Gastrocnemius medialis (tissue), 4 donors: ENCODE measurements around the gene CD79A. TPM values are rescaled to one million over a fixed set of nuclear protein-coding genes. Genes with fewer than 3 reads are reported as not detected.

Experiments
- ATAC-seq, 2 donors: fragments of 150-250 bp; one replicate each; pipeline ENCODE4 v1.9.1; 2016
- DNase-seq, 2 donors: peaks; one replicate each; pipeline ENCODE4 v3.0.0-alpha.2; 2019
- H3K27ac ChIP-seq, 4 donors: fragments of 200-600 bp; sonication (generic); 1 replicate in 1 of 4; 2 replicates in 3 of 4; pipeline ENCODE4 v1.5.1; 2016 to 2018; ENCODE audit warnings: mild to moderate bottlenecking in 2 of 4, moderate library complexity in 1 of 4
- H3K27me3 ChIP-seq, 3 donors: fragments of 200-600 bp; sonication (generic) in 2 of 3; 1 replicate in 1 of 3; 2 replicates in 2 of 3; pipeline versions ENCODE4 v1.5.1 to v1.6.0; 2016 to 2019; ENCODE audit warnings: mild to moderate bottlenecking in 1 of 3, moderate library complexity in 1 of 3
- H3K36me3 ChIP-seq, 2 donors: fragments of 200-600 bp; sonication (generic) in 1 of 2; one replicate each; pipeline ENCODE4 v1.5.1; 2017 to 2018
- H3K4me1 ChIP-seq, 2 donors: fragments of 200-600 bp; sonication (generic) in 1 of 2; one replicate each; pipeline ENCODE4 v1.5.1; 2016 to 2017; ENCODE audit warnings: mild to moderate bottlenecking in 2 of 2
- H3K4me3 ChIP-seq, 4 donors: fragments of 200-600 bp; sonication (generic) in 3 of 4; 1 replicate in 1 of 4; 2 replicates in 3 of 4; pipeline ENCODE4 v1.5.1; 2016 to 2019; ENCODE audit warnings: mild to moderate bottlenecking in 2 of 4
- H3K9me3 ChIP-seq, 3 donors: fragments of 200-600 bp; sonication (generic) in 2 of 3; 1 replicate in 1 of 3; 2 replicates in 2 of 3; pipeline ENCODE4 v1.5.1; 2016 to 2019
- CTCF ChIP-seq, 5 experiments: fragments of 450-650 bp in 3 of 5; fragments of 200-600 bp in 2 of 5; sonication (generic) in 2 of 5; IDR thresholded peaks in 4 of 5; conservative IDR thresholded peaks in 1 of 5; 1 replicate in 4 of 5; 2 replicates in 1 of 5; pipeline ENCODE4 v1.5.1; 2016 to 2019; ENCODE audit warnings: antibody characterized with exemption in 5 of 5, mild to moderate bottlenecking in 3 of 5, moderate library complexity in 3 of 5
- POLR2A ChIP-seq, 2 donors: fragments of 450-650 bp; IDR thresholded peaks; one replicate each; pipeline ENCODE4 v1.6.1; 2017; ENCODE audit warnings: antibody characterized with exemption in 2 of 2, mild to moderate bottlenecking in 2 of 2, moderate library complexity in 2 of 2
- in situ Hi-C, 4 donors: fragments of 200-750 bp; cut with MboI; loops; one replicate each; pipeline versions ENCODE4 v1.15.0 to v1.8.0; 2017; ENCODE audit warnings: low sequenced_read_pairs in 4 of 4
- intact Hi-C: fragments of 100-400 bp; cut with DNase I; formaldehyde crosslinking; loops from one replicate; pipeline ENCODE4 v1.15.1; 2023; ENCODE audit warnings: low total_unique reads
- total RNA-seq, 4 donors: library from RNA; depleted of rRNA; stranded (reverse); fragments of >200 nt; gene quantifications; one replicate each; pipeline versions ENCODE4 v1.1.0 to v1.2.3, GENCODE V29; 2016

Gene CD79A
- total RNA-seq, 4 donors from 2014 or later = 0.20 TPM; not detected in 3

DNA sequence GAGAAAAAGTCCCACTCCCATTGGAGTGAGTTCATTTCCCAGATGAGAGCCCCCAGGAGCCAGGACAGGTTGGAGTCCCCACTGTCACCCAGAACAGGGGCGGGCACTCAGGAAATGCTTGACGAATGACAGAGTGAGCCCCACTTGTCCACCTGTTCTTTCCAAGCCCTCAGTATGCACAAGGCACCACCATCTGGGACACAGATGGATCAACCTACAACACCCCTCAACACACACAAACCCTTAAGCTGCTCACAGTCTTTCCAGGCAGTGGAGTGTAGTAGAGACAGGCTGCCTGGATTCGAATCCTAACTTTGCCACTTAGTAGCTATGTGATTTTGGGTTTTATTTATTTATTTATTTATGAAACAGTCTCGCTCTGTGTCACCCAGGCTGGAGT lies 13.9 kb downstream of the CD79A start:
- in situ Hi-C loops = no loop called here

DNA sequence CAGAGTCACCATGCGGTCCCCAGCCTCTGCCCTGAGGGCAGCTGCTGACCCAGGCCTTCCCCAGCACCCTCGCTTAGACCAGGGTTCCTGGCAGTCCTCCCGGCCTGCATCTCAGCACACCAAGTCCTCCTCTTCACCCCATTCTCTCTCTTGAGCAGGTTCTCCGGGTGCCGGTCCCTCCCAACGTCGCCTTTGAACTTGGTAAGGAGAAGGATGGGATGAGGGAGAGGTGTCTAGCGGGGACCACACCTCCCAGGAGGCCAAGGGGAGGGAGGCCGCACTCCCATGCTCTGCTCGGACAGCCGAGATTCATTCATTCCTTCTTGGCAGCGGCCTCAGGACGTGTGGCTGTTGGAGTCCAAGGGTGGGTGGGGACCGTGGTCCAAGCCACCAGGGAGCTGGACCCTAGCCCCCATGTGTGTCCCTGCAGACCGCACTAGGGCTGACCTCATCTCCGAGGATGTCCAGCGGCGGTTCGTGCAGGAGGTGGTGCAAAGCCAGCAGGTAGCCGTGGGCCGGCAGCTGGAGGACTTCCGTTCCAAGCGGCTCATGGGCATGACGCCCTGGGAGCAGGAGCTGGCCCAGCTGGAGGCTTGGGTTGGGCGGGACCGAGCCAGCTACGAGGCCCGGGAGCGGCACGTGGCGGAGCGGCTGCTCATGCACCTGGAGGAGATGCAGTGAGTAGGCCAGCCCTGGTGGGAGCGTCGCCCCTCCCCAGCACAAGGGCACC lies 15.3 kb downstream of the CD79A start:
- DNase-seq (no peak), ATAC-seq (no peak)
- no peak overlapping the region for H3K4me3 ChIP-seq
- H3K9me3 ChIP-seq = no peaks in the 10 kb centered on the region
- intact Hi-C loops (no loop called here), in situ Hi-C loops (no loop called here)
- no peak overlapping the region for H3K27ac ChIP-seq
- no peaks in the 10 kb centered on the region for H3K27me3 ChIP-seq
- no peak for TF ChIP-seq CTCF (IDR thresholded peaks at IDR 0.05 in 4 of 5, conservative IDR thresholded peaks at IDR 0.05 in 1 of 5)
- no peak for TF ChIP-seq POLR2A (IDR thresholded peaks at IDR 0.05)
- no peaks in the 10 kb centered on the region for H3K4me1 ChIP-seq
- peaks cover 0 to 43% of the 10 kb centered on the region in 2 donors for H3K36me3 ChIP-seq

More for the DNA sequence above, 13.9 kb downstream of the CD79A start:
- Histone ChIP-seq H3K4me3 (no peak overlapping the region), H3K4me1 (peaks cover 3 to 8% of the 10 kb centered on the region in 2 donors), H3K27me3 (no peaks in the 10 kb centered on the region), H3K27ac (no peak overlapping the region), H3K9me3 (no peaks in the 10 kb centered on the region), H3K36me3 (peaks cover 0 to 37% of the 10 kb centered on the region in 2 donors)
- TF ChIP-seq CTCF (IDR thresholded peaks at IDR 0.05 in 4 of 5, conservative IDR thresholded peaks at IDR 0.05 in 1 of 5) (no peak), POLR2A (IDR thresholded peaks at IDR 0.05) (no peak)
- DNase-seq = no peak
- intact Hi-C loops = no loop called here
- ATAC-seq = no peak

GRCh38 chr19:41893899-41894298 lies 16.8 kb downstream of the CD79A start:
- no peaks in the 10 kb centered on the region for H3K9me3 ChIP-seq
- DNase-seq (no peak), ATAC-seq (no peak)
- peaks cover 0 to 55% of the 10 kb centered on the region in 2 donors for H3K36me3 ChIP-seq
- no peak overlapping the region for H3K27ac ChIP-seq
- H3K4me1 ChIP-seq = no peaks in the 10 kb centered on the region
- in situ Hi-C loops = no loop called here
- H3K27me3 ChIP-seq = no peaks in the 10 kb centered on the region
- intact Hi-C loops = no loop called here
- no peak overlapping the region for H3K4me3 ChIP-seq
- TF ChIP-seq POLR2A (IDR thresholded peaks at IDR 0.05) (no peak), CTCF (IDR thresholded peaks at IDR 0.05 in 4 of 5, conservative IDR thresholded peaks at IDR 0.05 in 1 of 5) (no peak)

GRCh38 chr19:41894350-41894749 lies 17.3 kb downstream of the CD79A start:
- Histone ChIP-seq H3K4me3 (no peak overlapping the region), H3K9me3 (no peaks in the 10 kb centered on the region), H3K36me3 (peaks cover 0 to 54% of the 10 kb centered on the region in 2 donors), H3K27me3 (no peaks in the 10 kb centered on the region), H3K27ac (no peak overlapping the region), H3K4me1 (no peaks in the 10 kb centered on the region)
- in situ Hi-C loops = no loop called here
- intact Hi-C loops = no loop called here
- TF ChIP-seq CTCF (IDR thresholded peaks at IDR 0.05 in 4 of 5, conservative IDR thresholded peaks at IDR 0.05 in 1 of 5) (no peak), POLR2A (IDR thresholded peaks at IDR 0.05) (no peak)
- DNase-seq = no peak
- ATAC-seq = no peak
